DOHH2 (cell line): Measurements from ENCODE around the gene BBS9.
"Not testable (repeated sequence)": the region's sequence is repeated elsewhere in the genome, so short reads cannot be mapped to it uniquely, and the experiment has no call there.

ENCODE experiments used
- H3F3A ChIP-seq: fragments of 200-600 bp; sonication (generic), shearing (Covaris generic); 2 replicates; pipeline ENCODE4 v1.6.0; 2016; ENCODE audit warnings: antibody characterized with exemption, mild to moderate bottlenecking; ENCODE audit not compliant: control insufficient read depth, insufficient read depth
- H3K27ac ChIP-seq: fragments of 200-600 bp; sonication (generic); 2 replicates; pipeline ENCODE4 v1.5.1; 2014; ENCODE audit warnings: low read depth, mild to moderate bottlenecking, low read length, moderate library complexity
- H3K27me3 ChIP-seq: fragments of 200-600 bp; sonication (generic); 2 replicates; pipeline ENCODE4 v1.6.1; 2014; ENCODE audit warnings: mild to moderate bottlenecking, low read length, mixed read lengths; ENCODE audit not compliant: control insufficient read depth
- H3K36me3 ChIP-seq: fragments of 200-600 bp; sonication (generic); 2 replicates; pipeline ENCODE4 v1.6.1; 2014; ENCODE audit warnings: mild to moderate bottlenecking, low read length, moderate library complexity, mixed read lengths; ENCODE audit not compliant: control insufficient read depth
- H3K4me1 ChIP-seq: fragments of 200-600 bp; sonication (generic); 2 replicates; pipeline ENCODE4 v1.6.1; 2014; ENCODE audit warnings: mild to moderate bottlenecking, low read length, mixed read lengths; ENCODE audit not compliant: control insufficient read depth
- H3K4me2 ChIP-seq: fragments of 200-600 bp; sonication (generic); 2 replicates; pipeline ENCODE4 v1.6.0; 2014; ENCODE audit warnings: mild to moderate bottlenecking, low read length, moderate library complexity
- H3K4me3 ChIP-seq: fragments of 200-600 bp; sonication (generic); 2 replicates; pipeline ENCODE4 v1.5.1; 2014; ENCODE audit warnings: mild to moderate bottlenecking, low read length, mixed read lengths
- H3K79me2 ChIP-seq: fragments of 200-600 bp; sonication (generic); 2 replicates; pipeline ENCODE4 v1.6.1; 2014; ENCODE audit warnings: mild to moderate bottlenecking, low read length, mixed read lengths; ENCODE audit not compliant: control insufficient read depth
- H3K9me2 ChIP-seq: fragments of 200-600 bp; sonication (generic); replicated peaks from 2 replicates; pipeline ENCODE4 v1.6.1; 2014; ENCODE audit warnings: mild to moderate bottlenecking, low read length, mixed read lengths; ENCODE audit not compliant: control insufficient read depth
- H3K9me3 ChIP-seq: fragments of 200-600 bp; sonication (generic); 2 replicates; pipeline ENCODE4 v1.6.1; 2014; ENCODE audit warnings: antibody characterized with exemption, low read length, mixed read lengths; ENCODE audit not compliant: control insufficient read depth, insufficient read depth
- H4K20me1 ChIP-seq: fragments of 200-600 bp; sonication (generic); 2 replicates; pipeline ENCODE4 v1.6.0; 2014; ENCODE audit warnings: low read depth, mild to moderate bottlenecking, antibody characterized with exemption, low read length, moderate library complexity; ENCODE audit not compliant: control insufficient read depth, insufficient read depth
- EZH2phosphoT487 ChIP-seq: fragments of 200-600 bp; sonication (generic); IDR thresholded peaks from 2 replicates; pipeline ENCODE4 v1.6.1; 2017; ENCODE audit warnings: borderline replicate concordance, mild to moderate bottlenecking, antibody characterized with exemption, low read length, moderate library complexity, mixed read lengths
- TF ChIP-seq, protein P1 (sequence below): fragments of 200-600 bp; sonication (generic); IDR thresholded peaks from one replicate; pipeline ENCODE4 v1.5.1; 2014; ENCODE audit warnings: antibody characterized with exemption, mild to moderate bottlenecking, low read depth, low read length; ENCODE audit not compliant: poor library complexity, severe bottlenecking

Gene BBS9

DNA sequence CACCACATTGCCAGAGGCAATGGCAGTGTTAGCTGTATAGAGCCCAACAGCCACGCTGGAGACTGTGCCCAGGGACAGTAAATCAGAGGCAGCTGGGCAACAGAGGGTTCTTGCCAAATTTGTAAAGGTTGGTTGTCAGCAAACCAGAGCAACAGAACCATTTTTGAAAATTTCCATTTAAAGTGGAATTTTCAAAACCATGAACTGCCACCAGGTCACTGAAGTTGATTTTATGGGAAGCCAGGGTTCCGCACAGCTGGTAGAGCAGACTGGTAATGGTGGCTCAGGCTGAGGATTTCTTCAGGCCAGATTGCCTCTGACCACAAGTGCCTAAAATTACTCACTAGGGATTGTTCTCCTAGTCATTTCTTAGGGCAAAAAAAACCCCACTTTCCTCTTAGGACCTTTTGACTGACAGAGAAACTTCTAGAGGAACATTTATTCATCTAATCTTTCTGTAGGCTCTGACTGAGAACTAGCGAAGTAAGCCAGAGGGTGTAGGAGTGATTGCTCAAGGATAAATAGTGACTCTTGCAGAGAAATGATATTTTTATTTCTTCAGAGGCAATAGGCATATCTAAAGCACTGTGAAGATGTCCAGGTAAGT lies 342.4 kb downstream of the BBS9 start:
- Histone ChIP-seq H3K4me1 (no peaks in the 10 kb centered on the region), H3K27ac (no peak overlapping the region), H3K4me3 (no peak overlapping the region), H3K4me2 (no peak overlapping the region), H3K27me3 (0 out of 2 replicates have a peak, but pooled peaks cover 2% of the 10 kb centered on the region), H3K36me3 (no peaks in the 10 kb centered on the region), H3F3A (no peaks in the 10 kb centered on the region), H3K79me2 (no peaks in the 10 kb centered on the region), H3K9me2 (no peaks in the 10 kb centered on the region), H4K20me1 (no peaks in the 10 kb centered on the region), H3K9me3 (no peaks in the 10 kb centered on the region)
- TF ChIP-seq, protein P1, sequence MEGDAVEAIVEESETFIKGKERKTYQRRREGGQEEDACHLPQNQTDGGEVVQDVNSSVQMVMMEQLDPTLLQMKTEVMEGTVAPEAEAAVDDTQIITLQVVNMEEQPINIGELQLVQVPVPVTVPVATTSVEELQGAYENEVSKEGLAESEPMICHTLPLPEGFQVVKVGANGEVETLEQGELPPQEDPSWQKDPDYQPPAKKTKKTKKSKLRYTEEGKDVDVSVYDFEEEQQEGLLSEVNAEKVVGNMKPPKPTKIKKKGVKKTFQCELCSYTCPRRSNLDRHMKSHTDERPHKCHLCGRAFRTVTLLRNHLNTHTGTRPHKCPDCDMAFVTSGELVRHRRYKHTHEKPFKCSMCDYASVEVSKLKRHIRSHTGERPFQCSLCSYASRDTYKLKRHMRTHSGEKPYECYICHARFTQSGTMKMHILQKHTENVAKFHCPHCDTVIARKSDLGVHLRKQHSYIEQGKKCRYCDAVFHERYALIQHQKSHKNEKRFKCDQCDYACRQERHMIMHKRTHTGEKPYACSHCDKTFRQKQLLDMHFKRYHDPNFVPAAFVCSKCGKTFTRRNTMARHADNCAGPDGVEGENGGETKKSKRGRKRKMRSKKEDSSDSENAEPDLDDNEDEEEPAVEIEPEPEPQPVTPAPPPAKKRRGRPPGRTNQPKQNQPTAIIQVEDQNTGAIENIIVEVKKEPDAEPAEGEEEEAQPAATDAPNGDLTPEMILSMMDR: no peak
- TF ChIP-seq EZH2phosphoT487: no peak

DNA sequence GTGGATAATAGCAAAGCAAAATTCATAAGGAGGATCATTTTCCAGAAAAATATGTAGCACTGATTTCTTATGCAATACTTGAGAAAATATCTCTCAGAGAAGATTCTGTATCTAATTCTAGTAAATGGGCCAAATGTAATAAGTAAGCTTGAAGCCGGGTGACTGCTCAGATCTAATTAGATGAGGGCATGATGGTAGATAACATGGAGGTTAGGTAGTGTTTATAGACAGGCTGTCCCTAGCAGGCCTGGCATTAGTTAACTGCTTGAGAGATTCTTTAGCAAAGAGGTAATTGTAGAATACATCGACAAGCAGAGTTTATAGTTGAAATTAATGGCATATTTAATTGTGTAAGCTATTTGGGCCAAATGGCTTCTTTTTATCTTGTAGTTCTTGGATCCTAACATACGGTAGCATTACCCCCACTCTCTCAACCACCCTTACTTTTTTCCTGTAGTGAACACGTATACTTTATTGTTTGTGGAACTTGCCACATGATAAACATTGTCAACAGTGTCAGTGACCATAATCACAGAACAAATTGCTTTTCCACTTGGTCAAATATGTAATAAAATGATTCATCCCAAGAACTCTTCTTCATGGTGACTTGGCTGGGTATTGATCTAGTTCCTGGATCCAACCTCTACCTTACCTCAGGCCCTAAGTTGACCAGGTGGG lies 343.1 kb downstream of the BBS9 start:
- no peaks in the 10 kb centered on the region for H4K20me1 ChIP-seq
- H3F3A ChIP-seq: no peaks in the 10 kb centered on the region
- H3K27me3 ChIP-seq: 0 out of 2 replicates have a peak, but pooled peaks cover 2% of the 10 kb centered on the region
- H3K4me2 ChIP-seq: no peak overlapping the region
- no peak overlapping the region for H3K4me3 ChIP-seq
- no peaks in the 10 kb centered on the region for H3K4me1 ChIP-seq
- no peaks in the 10 kb centered on the region for H3K79me2 ChIP-seq
- H3K27ac ChIP-seq: no peak overlapping the region
- H3K36me3 ChIP-seq: no peaks in the 10 kb centered on the region
- H3K9me2 ChIP-seq: no peaks in the 10 kb centered on the region
- TF ChIP-seq, protein P1: no peak
- no peaks in the 10 kb centered on the region for H3K9me3 ChIP-seq

DNA sequence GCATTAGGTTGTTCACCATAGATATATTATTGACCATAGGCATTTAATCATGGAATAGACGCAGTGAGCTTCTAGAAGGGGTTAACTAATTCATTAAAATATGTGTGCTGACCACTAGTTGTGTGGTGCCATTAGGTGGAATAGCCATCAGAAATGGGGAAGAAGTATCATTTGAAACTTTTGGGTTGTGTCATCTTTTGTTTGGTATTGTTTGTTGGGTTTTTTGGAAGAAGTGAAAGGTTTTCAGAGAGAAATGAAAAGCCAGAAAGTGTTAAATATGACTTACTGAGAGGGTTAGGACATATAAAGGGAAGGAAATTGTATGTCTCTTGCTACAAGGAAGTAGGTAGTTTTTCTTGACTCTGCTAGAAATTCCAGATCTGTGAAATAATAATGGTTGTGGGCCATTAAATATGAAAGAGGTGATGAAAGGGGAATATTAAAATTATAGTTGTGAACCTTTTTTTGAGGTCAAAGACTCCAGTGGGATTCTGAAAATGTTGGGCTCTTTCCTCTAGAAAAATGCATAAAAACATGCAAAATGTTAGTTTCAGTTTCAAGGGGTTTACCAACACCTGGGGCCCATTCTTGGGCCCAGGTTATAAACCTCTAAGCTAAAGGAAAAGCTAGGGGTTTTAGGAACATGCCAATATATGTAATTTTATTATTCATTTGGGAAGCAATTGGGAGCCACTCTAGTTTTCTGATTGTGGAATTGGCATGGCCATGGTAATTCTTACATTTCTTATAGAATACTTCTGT lies 348.5 kb downstream of the BBS9 start:
- Histone ChIP-seq H3K4me3 (no peak overlapping the region), H3K79me2 (no peaks in the 10 kb centered on the region), H3K4me1 (no peaks in the 10 kb centered on the region), H3K27ac (no peak overlapping the region), H3K9me3 (no peaks in the 10 kb centered on the region), H3K36me3 (no peaks in the 10 kb centered on the region), H3K27me3 (no peaks in the 10 kb centered on the region), H3K4me2 (no peak overlapping the region), H3F3A (no peaks in the 10 kb centered on the region), H4K20me1 (no peaks in the 10 kb centered on the region), H3K9me2 (no peaks in the 10 kb centered on the region)
- no peak for TF ChIP-seq EZH2phosphoT487
- TF ChIP-seq, protein P1: no peak

DNA sequence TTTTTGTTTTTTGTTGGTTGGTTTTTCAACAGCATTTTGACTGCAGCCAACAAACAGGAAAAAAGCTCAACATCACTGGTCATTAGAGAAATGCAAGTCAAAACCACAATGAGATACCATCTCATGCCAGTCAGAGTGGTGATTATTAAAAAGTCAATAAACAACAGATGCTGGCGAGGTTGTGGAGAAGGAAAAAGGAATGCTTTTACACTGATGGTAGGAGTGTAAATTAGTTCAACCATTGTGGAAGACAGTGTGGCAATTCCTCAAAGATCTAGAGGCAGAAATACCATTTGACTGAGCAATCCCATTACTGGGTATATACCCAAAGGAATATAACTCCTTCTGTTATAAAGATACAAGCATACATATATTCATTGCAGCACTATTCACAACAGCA lies 355.1 kb downstream of the BBS9 start:
- not testable (repeated sequence) for H3K4me2 ChIP-seq, H3K9me3 ChIP-seq, H3K27ac ChIP-seq, H3K4me3 ChIP-seq, H3K27me3 ChIP-seq, H3F3A ChIP-seq, H3K36me3 ChIP-seq, H4K20me1 ChIP-seq, H3K9me2 ChIP-seq, H3K79me2 ChIP-seq
- peaks cover 10% of the 10 kb centered on the region for H3K4me1 ChIP-seq
